HepG2 (cell line): ENCODE results near the gene MYH7B. TPM values are rescaled to one million over a fixed set of nuclear protein-coding genes. Genes with fewer than 3 reads are reported as not detected.

ENCODE experiments used
- KDM3A ChIP-seq: IDR thresholded peaks from 2 replicates; pipeline ENCODE4 v1.6.1; 2018; ENCODE audit warnings: low read depth, missing compliant biosample characterization
- KDM4B ChIP-seq: sonication (generic); formaldehyde crosslinking; IDR thresholded peaks from 2 replicates; pipeline ENCODE4 v1.4.0; 2020; ENCODE audit warnings: missing genetic modification reagents
- MLXIP ChIP-seq: sonication (generic); formaldehyde crosslinking; IDR thresholded peaks from 2 replicates; pipeline ENCODE4 v1.9.0; 2021; ENCODE audit warnings: missing genetic modification reagents, borderline replicate concordance
- MTERF4 ChIP-seq: sonication (generic); formaldehyde crosslinking; IDR thresholded peaks from 2 replicates; pipeline ENCODE4 v1.8.0; 2023; ENCODE audit warnings: mild to moderate bottlenecking, missing genetic modification reagents
- MYC ChIP-seq: sonication (generic); formaldehyde crosslinking; IDR thresholded peaks from 2 replicates; pipeline ENCODE4 v1.9.0; 2021; ENCODE audit warnings: missing genetic modification reagents, borderline replicate concordance
- POLR2AphosphoS5 ChIP-seq: IDR thresholded peaks from 2 replicates; pipeline ENCODE4 v1.6.1; 2012; ENCODE audit warnings: low read depth, low read length
- TBP ChIP-seq: sonication (generic); formaldehyde crosslinking; IDR thresholded peaks from 2 replicates; pipeline ENCODE4 v1.5.0; 2020; ENCODE audit warnings: missing genetic modification reagents
- ZBED4 ChIP-seq: sonication (generic); formaldehyde crosslinking; IDR thresholded peaks from 2 replicates; pipeline ENCODE4 v1.4.0; 2020; ENCODE audit warnings: missing genetic modification reagents, borderline replicate concordance
- ZNF557 ChIP-seq: sonication (generic); formaldehyde crosslinking; IDR thresholded peaks from 2 replicates; pipeline ENCODE4 v1.4.0; 2020; ENCODE audit warnings: missing genetic modification reagents
- ZNF572 ChIP-seq: sonication (generic); formaldehyde crosslinking; IDR thresholded peaks from 2 replicates; pipeline ENCODE4 v1.5.1; 2020; ENCODE audit warnings: mild to moderate bottlenecking, missing genetic modification reagents
- ZNF598 ChIP-seq: sonication (generic); formaldehyde crosslinking; IDR thresholded peaks from 2 replicates; pipeline ENCODE4 v1.5.1; 2020; ENCODE audit warnings: mild to moderate bottlenecking, missing genetic modification reagents, borderline replicate concordance
- ZNF724P ChIP-seq: sonication (generic); formaldehyde crosslinking; IDR thresholded peaks from 2 replicates; pipeline ENCODE4 v1.8.0; 2022; ENCODE audit warnings: missing genetic modification reagents, borderline replicate concordance
- polyA plus RNA-seq, 8 experiments: library from polyadenylated mRNA; depleted of rRNA in 3 of 8; stranded (reverse) in 7 of 8; unstranded in 1 of 8; fragments of >200 nt; fragmentation: Illumina TruSeq in 4 of 8; extraction: Trizol in 4 of 8; gene quantifications; 2 replicates each; pipeline versions ENCODE4 v1.2.1 to v1.2.3, GENCODE V29; 2011 to 2016; ENCODE audit warnings: low read depth in 4 of 8, missing spikeins in 1 of 8, mixed read lengths in 1 of 8; ENCODE audit not compliant: insufficient read depth in 1 of 8
- total RNA-seq, 5 experiments: library from RNA; depleted of rRNA; stranded (reverse); fragments of >200 nt; fragmentation: Illumina TruSeq; extraction: Trizol; gene quantifications; 2 replicates each; pipeline ENCODE4 v1.2.3, GENCODE V29; 2016; ENCODE audit warnings: low read depth in 1 of 5
- TF ChIP-seq, protein P1 (sequence below): sonication (generic); formaldehyde crosslinking; IDR thresholded peaks from 2 replicates; pipeline ENCODE4 v1.5.0; 2020; ENCODE audit warnings: missing genetic modification reagents, mild to moderate bottlenecking, borderline replicate concordance
- TF ChIP-seq, protein P2 (sequence below): IDR thresholded peaks from 2 replicates; pipeline ENCODE4 v1.6.1; 2018; ENCODE audit warnings: missing genetic modification reagents
- TF ChIP-seq, protein P3 (sequence below): sonication (generic); formaldehyde crosslinking; IDR thresholded peaks from 2 replicates; pipeline ENCODE4 v1.4.0; 2020; ENCODE audit warnings: missing genetic modification reagents

MYH7B gene
- total and polyA plus RNA-seq, 2 of the 13 experiments (the other 11 are each of a cell fraction or from before 2014, with no cell fraction given), result 0.05 to 0.20 TPM

DNA sequence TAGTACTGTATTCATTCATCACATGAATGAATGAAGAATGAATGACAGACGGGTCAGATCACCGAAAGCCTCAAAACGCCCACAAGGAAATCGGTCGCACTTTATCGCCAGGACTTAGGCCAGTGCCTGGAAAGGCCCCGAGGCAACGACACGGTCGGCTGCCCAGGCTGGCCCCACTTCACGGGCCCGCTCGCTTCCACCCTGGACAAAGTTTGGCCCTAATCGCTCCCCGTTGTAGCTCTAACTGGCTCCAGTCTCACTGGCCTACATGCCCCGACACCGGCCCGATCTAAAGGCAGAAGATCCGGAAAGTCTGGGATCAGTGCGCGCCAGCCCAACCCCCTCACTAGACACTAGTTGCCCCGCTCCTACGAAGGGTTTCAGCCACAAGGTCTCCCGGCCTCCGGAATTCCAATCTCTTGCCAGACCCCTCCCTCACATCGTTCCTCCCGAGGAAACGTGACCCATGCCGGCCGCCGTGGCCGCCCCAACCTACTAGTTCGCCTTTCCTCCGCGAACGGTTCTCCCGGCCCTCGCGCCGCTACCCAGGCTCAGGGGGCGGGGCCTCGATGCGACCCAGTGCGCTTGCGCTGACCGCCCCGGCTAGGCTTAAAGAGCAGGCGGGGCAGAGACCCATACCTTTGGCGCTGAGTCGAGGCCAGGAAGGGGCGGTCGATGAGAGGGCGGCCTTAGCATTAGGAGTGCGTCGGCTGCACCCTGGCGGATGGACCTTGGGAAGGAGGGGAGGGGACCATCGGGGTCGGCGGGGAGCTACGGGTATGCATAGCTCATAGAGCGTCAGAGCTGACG, at the start of gene MYH7B, which contains the start of gene GSS (continued):
- TF ChIP-seq MLXIP (CRISPR knock-in tag), result no peak
- TF ChIP-seq TBP (CRISPR knock-in tag), result no peak
- peak; percentile 81 for TF ChIP-seq KDM3A (CRISPR knock-in tag)
- TF ChIP-seq ZNF572, result no peak; the same call in none of the 2 replicates
- TF ChIP-seq, protein P1, sequence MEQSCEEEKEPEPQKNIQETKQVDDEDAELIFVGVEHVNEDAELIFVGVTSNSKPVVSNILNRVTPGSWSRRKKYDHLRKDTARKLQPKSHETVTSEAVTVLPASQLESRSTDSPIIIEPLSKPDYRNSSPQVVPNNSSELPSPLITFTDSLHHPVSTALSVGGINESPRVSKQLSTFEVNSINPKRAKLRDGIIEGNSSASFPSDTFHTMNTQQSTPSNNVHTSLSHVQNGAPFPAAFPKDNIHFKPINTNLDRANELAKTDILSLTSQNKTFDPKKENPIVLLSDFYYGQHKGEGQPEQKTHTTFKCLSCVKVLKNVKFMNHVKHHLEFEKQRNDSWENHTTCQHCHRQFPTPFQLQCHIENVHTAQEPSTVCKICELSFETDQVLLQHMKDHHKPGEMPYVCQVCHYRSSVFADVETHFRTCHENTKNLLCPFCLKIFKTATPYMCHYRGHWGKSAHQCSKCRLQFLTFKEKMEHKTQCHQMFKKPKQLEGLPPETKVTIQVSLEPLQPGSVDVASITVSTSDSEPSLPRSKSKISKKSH (CRISPR knock-in tag), result peak; percentile 99
- peak; percentile 91 for TF ChIP-seq MYC
- TF ChIP-seq, protein P2, sequence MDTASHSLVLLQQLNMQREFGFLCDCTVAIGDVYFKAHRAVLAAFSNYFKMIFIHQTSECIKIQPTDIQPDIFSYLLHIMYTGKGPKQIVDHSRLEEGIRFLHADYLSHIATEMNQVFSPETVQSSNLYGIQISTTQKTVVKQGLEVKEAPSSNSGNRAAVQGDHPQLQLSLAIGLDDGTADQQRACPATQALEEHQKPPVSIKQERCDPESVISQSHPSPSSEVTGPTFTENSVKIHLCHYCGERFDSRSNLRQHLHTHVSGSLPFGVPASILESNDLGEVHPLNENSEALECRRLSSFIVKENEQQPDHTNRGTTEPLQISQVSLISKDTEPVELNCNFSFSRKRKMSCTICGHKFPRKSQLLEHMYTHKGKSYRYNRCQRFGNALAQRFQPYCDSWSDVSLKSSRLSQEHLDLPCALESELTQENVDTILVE (CRISPR knock-in tag), result peak; percentile 92
- peak; percentile 91 for TF ChIP-seq KDM4B (CRISPR knock-in tag)
- TF ChIP-seq ZNF557 (CRISPR knock-in tag), result peak; percentile 89; the same call in 1 of the 2 replicates
- TF ChIP-seq, protein P3, sequence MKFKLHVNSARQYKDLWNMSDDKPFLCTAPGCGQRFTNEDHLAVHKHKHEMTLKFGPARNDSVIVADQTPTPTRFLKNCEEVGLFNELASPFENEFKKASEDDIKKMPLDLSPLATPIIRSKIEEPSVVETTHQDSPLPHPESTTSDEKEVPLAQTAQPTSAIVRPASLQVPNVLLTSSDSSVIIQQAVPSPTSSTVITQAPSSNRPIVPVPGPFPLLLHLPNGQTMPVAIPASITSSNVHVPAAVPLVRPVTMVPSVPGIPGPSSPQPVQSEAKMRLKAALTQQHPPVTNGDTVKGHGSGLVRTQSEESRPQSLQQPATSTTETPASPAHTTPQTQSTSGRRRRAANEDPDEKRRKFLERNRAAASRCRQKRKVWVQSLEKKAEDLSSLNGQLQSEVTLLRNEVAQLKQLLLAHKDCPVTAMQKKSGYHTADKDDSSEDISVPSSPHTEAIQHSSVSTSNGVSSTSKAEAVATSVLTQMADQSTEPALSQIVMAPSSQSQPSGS (CRISPR knock-in tag), result peak; percentile 80
- TF ChIP-seq POLR2AphosphoS5, result peak; percentile 98
- peak; percentile 98 for TF ChIP-seq ZNF598 (CRISPR knock-in tag)
- peak; percentile 68; the same call in 1 of the 2 replicates for TF ChIP-seq MTERF4 (CRISPR knock-in tag)
- TF ChIP-seq ZBED4 (CRISPR knock-in tag), result no peak; the same call in 1 of the 2 replicates
- peak; percentile 70; the same call in 1 of the 2 replicates for TF ChIP-seq ZNF724P
